Upper lobe of left lung (tissue), 6 donors: ENCODE measurements around the gene ATCAY. TPM values are rescaled to one million over a fixed set of nuclear protein-coding genes. Genes with fewer than 3 reads are reported as not detected.

Source experiments
- ATAC-seq, 2 donors: fragments of 200-7000 bp; cut with Tn5 transposase; one replicate each; pipeline ENCODE4 v1.9.1; 2022; ENCODE audit warnings: mild to moderate bottlenecking in 2 of 2, moderate library complexity in 2 of 2; ENCODE audit not compliant: low FRiP score in 2 of 2
- DNase-seq, 2 donors: peaks; one replicate each; pipeline ENCODE4 v3.0.0-alpha.2; 2019 to 2020
- H3K27ac ChIP-seq, 4 donors: fragments of 200-600 bp; sonication (generic); one replicate each; pipeline ENCODE4 v1.5.1; 2016 to 2019
- H3K27me3 ChIP-seq, 4 donors: fragments of 200-600 bp; sonication (generic); one replicate each; pipeline ENCODE4 v1.5.1; 2017 to 2019
- H3K36me3 ChIP-seq, 4 donors: fragments of 200-600 bp; sonication (generic); one replicate each; pipeline ENCODE4 v1.5.1; 2016 to 2019
- H3K4me1 ChIP-seq, 4 donors: fragments of 200-600 bp; sonication (generic); one replicate each; pipeline ENCODE4 v1.5.1; 2018 to 2019
- H3K4me3 ChIP-seq, 4 donors: fragments of 200-600 bp; sonication (generic); one replicate each; pipeline ENCODE4 v1.5.1; 2017 to 2019; ENCODE audit warnings: mild to moderate bottlenecking in 2 of 4, moderate library complexity in 1 of 4
- H3K9me3 ChIP-seq, 4 donors: fragments of 200-600 bp; sonication (generic); one replicate each; pipeline ENCODE4 v1.5.1; 2018 to 2019
- CTCF ChIP-seq, 6 experiments: fragments of 450-650 bp in 4 of 6; fragments of 200-600 bp in 2 of 6; sonication (generic) in 2 of 6; IDR thresholded peaks; one replicate each; pipeline ENCODE4 v1.5.1; 2016 to 2019; ENCODE audit warnings: antibody characterized with exemption in 6 of 6
- EP300 ChIP-seq, 4 donors: sonication (generic); formaldehyde crosslinking; IDR thresholded peaks; one replicate each; pipeline ENCODE4 v1.5.1; 2017; ENCODE audit warnings: antibody characterized with exemption in 4 of 4, control low read depth in 2 of 4
- POLR2A ChIP-seq, 4 donors: fragments of 450-650 bp; IDR thresholded peaks; one replicate each; pipeline ENCODE4 v1.5.1; 2016 to 2017; ENCODE audit warnings: antibody characterized with exemption in 4 of 4, mild to moderate bottlenecking in 2 of 4
- POLR2AphosphoS5 ChIP-seq, 2 donors: sonication (generic); formaldehyde crosslinking; IDR thresholded peaks; one replicate each; pipeline ENCODE4 v1.5.1; 2017; ENCODE audit warnings: antibody characterized with exemption in 2 of 2
- WGBS, 2 donors: methylation state at CpG; one replicate each; pipeline ENCODE4 v1.1.5; 2017 to 2018; 5-methylcytosine and 5-hydroxymethylcytosine counted together
- total RNA-seq, 6 donors: library from RNA; depleted of rRNA in 4 of 6; stranded (reverse); fragments of >200 nt in 4 of 6; gene quantifications; one replicate each; pipeline versions ENCODE4 v1.1.0 to v1.2.1, GENCODE V29; 2016 to 2021
- donor health status: DM: no; HTN: no; CAD: no; lungs with moderate emphysema.
- donor health status: DM: no; HTN: yes; CAD: no; lungs with severe emphysema.

ATCAY gene
- total RNA-seq, 6 donors from 2014 or later = not detected

GRCh38 chr19:3844596-3844995 lies 35.9 kb upstream of the ATCAY start:
- H3K4me1 ChIP-seq = no peaks in the 10 kb centered on the region
- ATAC-seq (no peak), DNase-seq (no peak)
- WGBS, 2 donors = 65 to 66% methylated on average over 5 of the region's 5 CpGs
- no peak overlapping the region for H3K27ac ChIP-seq
- TF ChIP-seq CTCF (IDR thresholded peaks at IDR 0.05) = no peak
- TF ChIP-seq POLR2A (IDR thresholded peaks at IDR 0.05) = no peak
- no peak for TF ChIP-seq POLR2AphosphoS5 (IDR thresholded peaks at IDR 0.05)
- TF ChIP-seq EP300 (IDR thresholded peaks at IDR 0.05) = no peak
- no peaks in the 10 kb centered on the region for H3K27me3 ChIP-seq
- H3K4me3 ChIP-seq = no peak overlapping the region
- peaks cover 0 to 3% (median 0%) of the 10 kb centered on the region in 4 donors for H3K9me3 ChIP-seq
- H3K36me3 ChIP-seq = no peaks in the 10 kb centered on the region

GRCh38 chr19:3849092-3849491 lies 31.4 kb upstream of the ATCAY start:
- no peak for TF ChIP-seq POLR2A (IDR thresholded peaks at IDR 0.05)
- TF ChIP-seq CTCF (IDR thresholded peaks at IDR 0.05) = peak in 4 of 6 experiments; percentile 7 to 27 (median 22)
- H3K27me3 ChIP-seq = no peaks in the 10 kb centered on the region
- WGBS, 2 donors = 48 to 67% methylated on average over 4 to 5 of the region's 5 CpGs
- H3K36me3 ChIP-seq = no peaks in the 10 kb centered on the region
- H3K4me1 ChIP-seq = no peaks in the 10 kb centered on the region
- no peak overlapping the region for H3K4me3 ChIP-seq
- peaks cover 9 to 29% (median 20%) of the 10 kb centered on the region in 4 donors for H3K9me3 ChIP-seq
- no peak for DNase-seq
- ATAC-seq = no peak
- H3K27ac ChIP-seq = no peak overlapping the region

- DNase-seq (no peak), ATAC-seq (no peak)
- Histone ChIP-seq H3K27ac (no peak overlapping the region), H3K4me3 (no peak overlapping the region), H3K9me3 (peaks cover 9 to 29% (median 20%) of the 10 kb centered on the region in 4 donors), H3K36me3 (no peaks in the 10 kb centered on the region), H3K4me1 (no peaks in the 10 kb centered on the region), H3K27me3 (no peaks in the 10 kb centered on the region)
- TF ChIP-seq POLR2AphosphoS5 (IDR thresholded peaks at IDR 0.05) (no peak), CTCF (IDR thresholded peaks at IDR 0.05) (no peak), EP300 (IDR thresholded peaks at IDR 0.05) (no peak), POLR2A (IDR thresholded peaks at IDR 0.05) (no peak)
- 76 to 83% methylated on average over 12 of the region's 12 CpGs for WGBS, 2 donors
Measured at GRCh38 chr19:3849787-3850186, 30.7 kb upstream of the ATCAY start.

- Histone ChIP-seq H3K9me3 (peaks cover 9 to 29% (median 20%) of the 10 kb centered on the region in 4 donors), H3K4me1 (no peaks in the 10 kb centered on the region), H3K27me3 (no peaks in the 10 kb centered on the region), H3K27ac (no peak overlapping the region), H3K36me3 (no peaks in the 10 kb centered on the region), H3K4me3 (no peak overlapping the region)
- no peak for TF ChIP-seq EP300 (IDR thresholded peaks at IDR 0.05)
- no peak for TF ChIP-seq CTCF (IDR thresholded peaks at IDR 0.05)
- TF ChIP-seq POLR2A (IDR thresholded peaks at IDR 0.05) = no peak
- no peak for TF ChIP-seq POLR2AphosphoS5 (IDR thresholded peaks at IDR 0.05)
- DNase-seq (no peak), ATAC-seq (no peak)
- WGBS, 2 donors = 77 to 88% methylated on average over 6 of the region's 6 CpGs
Measured at GRCh38 chr19:3850320-3850972, 30.0 kb upstream of the ATCAY start.
